ENCODE measurements around the gene UBASH3B.

The UBASH3B gene

DNA sequence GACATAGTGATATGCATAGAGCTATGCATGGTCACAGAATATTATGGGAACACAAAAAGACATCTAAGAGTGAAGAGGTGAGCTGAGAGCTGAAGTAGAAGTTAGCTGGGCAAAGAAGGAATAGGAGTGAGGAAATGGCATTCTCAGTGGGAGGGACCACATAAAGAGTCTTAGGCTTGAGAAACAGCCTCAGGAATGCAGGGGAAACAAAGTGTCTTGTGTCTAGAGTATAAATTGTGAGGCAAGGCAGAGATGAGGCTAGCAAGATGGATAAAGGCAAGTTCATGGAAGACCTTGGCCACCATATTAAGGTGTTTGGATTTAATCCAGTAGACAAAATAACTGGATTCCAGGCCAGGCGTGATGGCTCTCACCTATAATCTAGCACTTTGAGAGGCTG, 142.1 kb downstream of the UBASH3B start:
- H3K4me3 ChIP-seq (ENCODE audit: low read depth, low read length), result no peak overlapping the region
- no peak for TF ChIP-seq POLR2A (IDR thresholded peaks at IDR 0.05; ENCODE audit: extremely low read depth, insufficient read length)
- TF ChIP-seq, protein P1, sequence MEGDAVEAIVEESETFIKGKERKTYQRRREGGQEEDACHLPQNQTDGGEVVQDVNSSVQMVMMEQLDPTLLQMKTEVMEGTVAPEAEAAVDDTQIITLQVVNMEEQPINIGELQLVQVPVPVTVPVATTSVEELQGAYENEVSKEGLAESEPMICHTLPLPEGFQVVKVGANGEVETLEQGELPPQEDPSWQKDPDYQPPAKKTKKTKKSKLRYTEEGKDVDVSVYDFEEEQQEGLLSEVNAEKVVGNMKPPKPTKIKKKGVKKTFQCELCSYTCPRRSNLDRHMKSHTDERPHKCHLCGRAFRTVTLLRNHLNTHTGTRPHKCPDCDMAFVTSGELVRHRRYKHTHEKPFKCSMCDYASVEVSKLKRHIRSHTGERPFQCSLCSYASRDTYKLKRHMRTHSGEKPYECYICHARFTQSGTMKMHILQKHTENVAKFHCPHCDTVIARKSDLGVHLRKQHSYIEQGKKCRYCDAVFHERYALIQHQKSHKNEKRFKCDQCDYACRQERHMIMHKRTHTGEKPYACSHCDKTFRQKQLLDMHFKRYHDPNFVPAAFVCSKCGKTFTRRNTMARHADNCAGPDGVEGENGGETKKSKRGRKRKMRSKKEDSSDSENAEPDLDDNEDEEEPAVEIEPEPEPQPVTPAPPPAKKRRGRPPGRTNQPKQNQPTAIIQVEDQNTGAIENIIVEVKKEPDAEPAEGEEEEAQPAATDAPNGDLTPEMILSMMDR (IDR thresholded peaks at IDR 0.05; ENCODE audit: low read depth, low read length), result no peak
- TF ChIP-seq, protein P2, sequence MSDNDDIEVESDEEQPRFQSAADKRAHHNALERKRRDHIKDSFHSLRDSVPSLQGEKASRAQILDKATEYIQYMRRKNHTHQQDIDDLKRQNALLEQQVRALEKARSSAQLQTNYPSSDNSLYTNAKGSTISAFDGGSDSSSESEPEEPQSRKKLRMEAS (IDR thresholded peaks at IDR 0.05; ENCODE audit: low read depth, low read length), result no peak
- TF ChIP-seq MYC (IDR thresholded peaks at IDR 0.05; ENCODE audit: low read depth, low read length), result no peak
- DNase-seq (ENCODE audit: low read depth), result no peak

DNA sequence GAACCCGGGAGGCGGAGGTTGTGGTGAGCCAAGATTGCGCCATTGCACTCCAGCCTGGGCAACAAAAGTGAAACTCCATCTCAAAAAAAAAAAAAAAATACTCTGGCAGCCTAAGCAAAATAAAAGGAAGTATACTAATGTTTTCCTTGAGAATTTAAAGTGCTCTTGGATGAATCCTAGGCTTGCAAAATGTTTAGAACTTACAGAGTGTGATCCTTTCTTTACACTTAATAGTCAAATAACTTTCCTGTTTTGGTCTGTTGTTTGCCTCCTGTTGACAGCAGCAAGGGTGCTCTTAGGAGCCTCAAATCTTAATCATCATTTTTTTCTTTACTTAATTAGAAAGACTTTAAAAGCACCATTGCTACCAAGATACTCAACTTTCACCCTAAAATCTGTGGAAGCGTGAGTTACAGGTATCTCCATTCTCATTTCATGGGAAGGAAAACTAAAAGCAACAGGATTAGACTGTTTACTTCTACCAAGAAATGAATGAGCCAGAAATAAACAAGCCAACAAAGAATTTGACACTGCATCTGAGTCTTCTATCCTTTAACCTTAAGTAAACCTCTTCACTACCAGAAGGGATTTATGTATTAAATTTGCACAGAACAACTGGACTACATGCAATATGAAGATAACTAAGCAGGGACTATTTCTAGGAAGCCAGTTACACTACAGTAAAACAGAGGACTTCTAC, 144.0 kb downstream of the UBASH3B start:
- no peak overlapping the region for H3K4me3 ChIP-seq (ENCODE audit: low read depth, low read length)
- TF ChIP-seq MYC (IDR thresholded peaks at IDR 0.05; ENCODE audit: low read depth, low read length) (no peak), POLR2A (IDR thresholded peaks at IDR 0.05; ENCODE audit: extremely low read depth, insufficient read length) (no peak)
- TF ChIP-seq, protein P2 (IDR thresholded peaks at IDR 0.05; ENCODE audit: low read depth, low read length), result no peak
- TF ChIP-seq, protein P1 (IDR thresholded peaks at IDR 0.05; ENCODE audit: low read depth, low read length), result no peak
- DNase-seq (ENCODE audit: low read depth), result no peak

DNA sequence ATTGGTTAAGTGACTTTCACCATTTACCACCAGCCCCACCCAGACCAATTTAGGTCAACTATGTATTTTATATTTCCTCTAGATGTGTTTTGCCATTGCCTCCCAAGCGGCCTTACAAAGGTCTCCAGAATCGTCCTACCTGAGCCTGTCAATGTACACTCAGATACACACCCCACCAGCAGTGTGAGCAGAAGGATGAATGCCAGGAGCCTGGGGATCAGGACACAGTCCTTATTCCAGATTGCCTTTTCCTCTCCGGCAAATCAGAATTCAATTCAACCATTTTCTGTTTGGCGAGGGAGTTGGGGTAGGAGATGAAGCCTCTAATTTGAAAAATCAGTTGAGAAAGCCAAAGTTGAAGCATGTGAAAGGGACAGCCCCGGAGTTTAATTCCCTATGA, 147.4 kb downstream of the UBASH3B start:
- TF ChIP-seq, protein P2 (IDR thresholded peaks at IDR 0.05; ENCODE audit: low read depth, low read length), result no peak
- TF ChIP-seq POLR2A (IDR thresholded peaks at IDR 0.05; ENCODE audit: extremely low read depth, insufficient read length), result no peak
- TF ChIP-seq MYC (IDR thresholded peaks at IDR 0.05; ENCODE audit: low read depth, low read length), result no peak
- TF ChIP-seq, protein P1 (IDR thresholded peaks at IDR 0.05; ENCODE audit: low read depth, low read length), result no peak
- no peak for DNase-seq (ENCODE audit: low read depth)

DNA sequence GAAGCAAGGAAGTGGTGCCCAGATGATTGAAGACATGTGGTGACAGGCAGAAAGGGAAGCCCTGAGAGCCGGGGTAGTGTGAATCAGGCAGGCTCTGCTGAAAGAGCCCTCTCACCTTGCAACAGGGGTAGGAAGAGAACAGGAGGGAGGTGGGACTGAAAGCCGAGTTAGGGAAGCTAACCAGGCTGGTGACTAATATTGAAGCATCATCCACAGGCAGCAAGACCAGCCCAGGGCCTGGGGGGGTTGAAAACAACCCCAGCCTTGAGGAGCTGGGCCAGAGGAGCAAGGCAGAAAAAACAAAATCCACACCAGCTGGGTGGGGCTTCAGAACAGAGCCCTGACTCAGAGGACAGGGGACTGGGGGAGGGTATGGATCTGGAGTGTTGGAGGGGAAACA, 147.8 kb downstream of the UBASH3B start:
- DNase-seq (ENCODE audit: low read depth), result peak; percentile 27
- H3K4me3 ChIP-seq (ENCODE audit: low read depth, low read length), result no peak overlapping the region
- TF ChIP-seq, protein P1 (IDR thresholded peaks at IDR 0.05; ENCODE audit: low read depth, low read length), result no peak
- TF ChIP-seq MYC (IDR thresholded peaks at IDR 0.05; ENCODE audit: low read depth, low read length) (no peak), POLR2A (IDR thresholded peaks at IDR 0.05; ENCODE audit: extremely low read depth, insufficient read length) (no peak)
- TF ChIP-seq, protein P2 (IDR thresholded peaks at IDR 0.05; ENCODE audit: low read depth, low read length), result no peak

More for the DNA sequence above, 147.4 kb downstream of the UBASH3B start:
- H3K4me3 ChIP-seq (ENCODE audit: low read depth, low read length), result no peak overlapping the region

DNA sequence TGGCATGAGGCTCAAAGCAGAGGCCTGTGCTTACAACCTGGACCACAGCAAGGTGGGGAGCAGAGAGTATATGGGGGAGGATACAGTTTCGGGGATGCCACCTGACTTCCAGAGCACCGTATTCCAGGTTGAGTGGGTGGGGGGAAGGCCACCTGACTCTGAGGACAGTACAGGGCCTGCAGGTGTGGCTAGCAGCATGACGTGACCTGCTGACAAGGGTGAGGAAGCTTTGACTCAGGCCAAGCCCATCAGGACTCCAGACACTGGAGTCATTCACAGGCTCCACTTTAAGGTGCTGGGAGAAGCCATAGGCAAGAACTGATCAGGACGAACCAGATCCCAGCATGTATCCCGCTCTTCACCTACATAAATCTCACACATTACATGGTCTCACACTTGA, 148.2 kb downstream of the UBASH3B start:
- TF ChIP-seq, protein P1 (IDR thresholded peaks at IDR 0.05; ENCODE audit: low read depth, low read length), result no peak
- TF ChIP-seq POLR2A (IDR thresholded peaks at IDR 0.05; ENCODE audit: extremely low read depth, insufficient read length) (no peak), MYC (IDR thresholded peaks at IDR 0.05; ENCODE audit: low read depth, low read length) (no peak)
- TF ChIP-seq, protein P2 (IDR thresholded peaks at IDR 0.05; ENCODE audit: low read depth, low read length), result no peak
- no peak for DNase-seq (ENCODE audit: low read depth)
- H3K4me3 ChIP-seq (ENCODE audit: low read depth, low read length), result no peak overlapping the region
